Progenitor cell of endocrine pancreas (in vitro differentiated cells): ENCODE data around the gene GLMN. TPM values are rescaled to one million over a fixed set of nuclear protein-coding genes. Genes with fewer than 3 reads are reported as not detected.

Experiments used
- DNase-seq: peaks from one replicate; pipeline ENCODE4 v3.0.0; 2021; ENCODE audit warnings: low spot score; ENCODE audit not compliant: unreplicated experiment
- H3K27ac Mint-ChIP-seq: 2 replicates; pipeline ENCODE4 v1.8.0; 2021; ENCODE audit warnings: mild to moderate bottlenecking, moderate library complexity, mixed read lengths
- H3K27me3 Mint-ChIP-seq: 2 replicates; pipeline ENCODE4 v1.8.0; 2021; ENCODE audit warnings: mixed read lengths
- H3K36me3 Mint-ChIP-seq: 2 replicates; pipeline ENCODE4 v1.8.0; 2022; ENCODE audit warnings: mixed read lengths; ENCODE audit not compliant: insufficient read depth
- H3K4me1 Mint-ChIP-seq: 2 replicates; pipeline ENCODE4 v1.8.0; 2021; ENCODE audit warnings: low read depth, mixed read lengths
- H3K4me3 Mint-ChIP-seq: 2 replicates; pipeline ENCODE4 v1.8.0; 2021; ENCODE audit warnings: low read depth, mild to moderate bottlenecking, moderate library complexity, mixed read lengths
- H3K9me3 Mint-ChIP-seq: 2 replicates; pipeline ENCODE4 v1.8.0; 2021; ENCODE audit warnings: low read depth, mixed read lengths
- total RNA-seq: library from RNA; stranded (reverse); gene quantifications from 2 replicates; pipeline ENCODE4 v1.2.1, GENCODE V29; 2021
- TF ChIP-seq, protein P1 (sequence below): fragments of 200-600 bp; sonication (generic); IDR thresholded peaks from one replicate; pipeline ENCODE4 v1.5.0; 2021; ENCODE audit warnings: antibody characterized with exemption, mild to moderate bottlenecking; ENCODE audit not compliant: unreplicated experiment

GLMN gene
- total RNA-seq, 1 donor from 2014 or later: 18.2 TPM

DNA sequence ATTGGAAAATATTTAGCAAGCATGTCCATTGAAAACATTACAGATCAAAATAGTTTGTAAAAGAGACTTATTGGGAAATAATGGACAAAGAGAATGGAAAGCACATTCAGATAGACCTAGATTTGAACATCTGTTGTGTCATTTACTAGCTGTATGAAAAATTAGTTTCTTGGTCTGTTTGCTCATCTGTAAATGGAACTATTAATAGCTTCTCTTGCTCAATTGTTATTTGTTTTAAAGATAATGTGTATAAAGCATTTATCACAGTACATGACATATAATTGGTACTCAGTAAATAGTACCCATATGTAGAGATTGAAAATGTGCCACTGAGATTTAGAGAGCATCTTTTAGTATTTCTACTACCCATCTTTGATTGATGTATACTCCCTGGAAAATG is 26.0 kb upstream of the GLMN start:
- Mint-ChIP-seq H3K27ac (no peak overlapping the region), H3K27me3 (no peaks in the 10 kb centered on the region), H3K36me3 (peaks cover 66% of the 10 kb centered on the region), H3K9me3 (peaks cover 33% of the 10 kb centered on the region), H3K4me3 (no peak overlapping the region), H3K4me1 (no peaks in the 10 kb centered on the region)
- no peak for DNase-seq
- TF ChIP-seq, protein P1, sequence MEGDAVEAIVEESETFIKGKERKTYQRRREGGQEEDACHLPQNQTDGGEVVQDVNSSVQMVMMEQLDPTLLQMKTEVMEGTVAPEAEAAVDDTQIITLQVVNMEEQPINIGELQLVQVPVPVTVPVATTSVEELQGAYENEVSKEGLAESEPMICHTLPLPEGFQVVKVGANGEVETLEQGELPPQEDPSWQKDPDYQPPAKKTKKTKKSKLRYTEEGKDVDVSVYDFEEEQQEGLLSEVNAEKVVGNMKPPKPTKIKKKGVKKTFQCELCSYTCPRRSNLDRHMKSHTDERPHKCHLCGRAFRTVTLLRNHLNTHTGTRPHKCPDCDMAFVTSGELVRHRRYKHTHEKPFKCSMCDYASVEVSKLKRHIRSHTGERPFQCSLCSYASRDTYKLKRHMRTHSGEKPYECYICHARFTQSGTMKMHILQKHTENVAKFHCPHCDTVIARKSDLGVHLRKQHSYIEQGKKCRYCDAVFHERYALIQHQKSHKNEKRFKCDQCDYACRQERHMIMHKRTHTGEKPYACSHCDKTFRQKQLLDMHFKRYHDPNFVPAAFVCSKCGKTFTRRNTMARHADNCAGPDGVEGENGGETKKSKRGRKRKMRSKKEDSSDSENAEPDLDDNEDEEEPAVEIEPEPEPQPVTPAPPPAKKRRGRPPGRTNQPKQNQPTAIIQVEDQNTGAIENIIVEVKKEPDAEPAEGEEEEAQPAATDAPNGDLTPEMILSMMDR: no peak

DNA sequence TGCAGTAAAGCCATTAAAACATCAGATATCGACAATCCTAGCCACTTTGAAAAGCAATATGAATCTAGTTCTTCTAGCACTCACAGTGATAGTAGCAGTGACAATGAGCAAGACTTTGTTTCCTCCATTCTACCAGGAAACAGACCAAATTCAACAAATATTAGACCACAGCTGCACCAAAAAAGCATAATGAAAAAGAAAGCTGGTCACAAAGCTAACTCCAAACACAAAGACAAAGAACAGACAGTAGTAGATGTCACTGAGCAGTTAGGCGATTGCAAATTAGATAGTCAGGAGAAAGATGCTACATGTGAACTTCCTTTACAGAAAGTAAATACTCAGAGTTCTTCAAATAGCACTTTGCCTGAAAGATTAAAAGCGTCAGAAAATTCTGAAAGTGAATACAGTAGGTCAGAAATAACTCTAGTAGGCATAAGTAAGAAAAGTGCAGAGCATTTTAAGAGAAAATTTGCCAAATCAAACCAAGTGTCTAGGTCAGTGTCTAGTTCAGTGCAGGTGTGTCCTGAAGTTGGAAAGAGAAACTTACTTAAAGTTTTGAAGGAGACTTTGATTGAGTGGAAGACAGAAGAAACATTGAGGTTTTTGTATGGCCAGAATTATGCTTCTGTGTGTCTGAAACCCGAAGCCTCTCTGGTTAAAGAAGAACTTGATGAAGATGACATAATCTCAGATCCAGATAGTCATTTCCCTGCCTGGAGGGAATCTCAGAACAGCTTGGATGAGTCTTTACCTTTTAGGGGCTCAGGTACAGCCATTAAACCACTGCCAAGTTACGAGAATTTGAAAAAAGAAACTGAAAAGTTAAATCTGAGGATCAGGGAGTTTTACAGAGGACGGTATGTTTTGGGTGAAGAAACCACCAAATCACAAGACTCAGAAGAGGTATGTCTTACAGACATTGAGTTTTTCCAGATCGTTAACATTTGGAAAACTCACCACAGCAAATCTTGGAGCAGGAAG is 25.0 kb upstream of the GLMN start:
- no peaks in the 10 kb centered on the region for H3K27me3 Mint-ChIP-seq
- H3K9me3 Mint-ChIP-seq: peaks cover 30% of the 10 kb centered on the region
- H3K4me3 Mint-ChIP-seq: no peak overlapping the region
- H3K36me3 Mint-ChIP-seq: peaks cover 59% of the 10 kb centered on the region
- TF ChIP-seq, protein P1: no peak
- no peak overlapping the region for H3K27ac Mint-ChIP-seq
- no peak for DNase-seq
- H3K4me1 Mint-ChIP-seq: no peaks in the 10 kb centered on the region

DNA sequence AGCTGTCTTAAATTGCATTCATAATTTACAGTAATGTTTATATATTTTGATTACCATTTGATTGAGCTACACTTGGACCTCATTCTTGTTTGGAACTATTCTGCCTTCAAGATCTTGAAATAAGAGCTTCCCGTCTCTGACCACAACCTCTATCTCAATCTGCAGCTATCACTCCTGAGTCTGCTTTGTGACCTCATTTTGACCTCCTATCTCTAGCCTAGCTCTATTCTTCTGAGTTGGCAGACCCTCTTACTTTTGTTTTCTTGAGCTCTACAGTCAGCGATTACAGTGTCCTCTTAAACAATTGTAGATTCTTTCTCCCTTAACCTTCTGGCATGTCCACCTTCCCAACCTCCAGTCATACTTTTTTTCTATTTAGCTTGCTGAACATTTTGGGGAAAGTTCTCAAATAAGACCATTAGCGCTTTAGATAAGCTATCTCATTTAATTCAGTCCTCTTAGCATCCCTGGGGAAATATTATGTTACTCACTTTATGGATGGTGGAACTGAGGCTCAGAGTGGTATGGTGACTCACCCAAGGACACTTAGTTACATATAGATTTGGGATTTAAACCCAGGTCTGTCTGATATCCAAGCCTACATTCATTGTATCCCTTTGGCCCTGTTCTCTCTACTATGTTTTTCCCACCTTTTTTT is 19.2 kb upstream of the GLMN start:
- TF ChIP-seq, protein P1: no peak
- Mint-ChIP-seq H3K27ac (no peak overlapping the region), H3K36me3 (peaks cover 20% of the 10 kb centered on the region), H3K4me3 (no peak overlapping the region), H3K27me3 (no peaks in the 10 kb centered on the region), H3K4me1 (peaks cover 5% of the 10 kb centered on the region), H3K9me3 (no peaks in the 10 kb centered on the region)
- no peak for DNase-seq

DNA sequence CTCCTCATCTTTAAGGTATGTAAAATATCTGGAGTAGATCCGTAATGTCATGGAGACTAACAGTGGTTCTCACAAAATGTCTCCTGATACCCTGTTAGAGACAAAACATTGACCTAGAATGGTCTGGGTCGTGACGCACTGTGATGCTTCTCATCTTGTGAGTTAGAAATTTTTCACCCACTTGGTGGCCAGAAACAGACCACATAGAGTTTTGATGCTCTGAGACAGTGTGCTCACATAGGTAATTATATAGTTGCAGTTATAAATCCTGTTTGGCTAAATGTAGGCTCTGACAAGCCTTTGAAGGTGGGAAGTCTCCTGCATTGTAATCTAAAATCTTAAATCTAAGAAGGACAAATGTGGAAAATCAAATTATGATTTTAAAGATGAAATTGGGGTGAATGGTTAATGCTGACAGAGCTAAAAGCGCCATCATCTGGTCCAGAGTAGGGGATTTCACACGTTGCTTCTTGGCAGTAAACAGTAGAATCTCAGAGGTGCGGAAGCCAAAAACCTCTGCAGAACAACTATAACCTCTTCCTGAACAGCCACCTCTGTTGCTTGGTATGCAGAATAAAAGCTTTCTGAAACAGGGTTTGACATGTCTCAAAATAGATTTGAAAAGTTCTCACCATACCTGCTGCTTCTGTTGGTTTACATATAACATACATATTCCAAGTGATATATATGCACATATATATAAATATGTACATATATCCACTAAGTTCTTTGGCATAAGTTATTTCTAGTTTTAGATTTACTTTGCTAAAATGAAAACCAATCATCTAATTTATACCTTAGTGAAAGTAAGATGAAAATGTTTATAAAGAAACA is 17.2 kb upstream of the GLMN start:
- H3K27me3 Mint-ChIP-seq: no peaks in the 10 kb centered on the region
- no peak for DNase-seq
- no peaks in the 10 kb centered on the region for H3K9me3 Mint-ChIP-seq
- H3K27ac Mint-ChIP-seq: no peak overlapping the region
- peaks cover 5% of the 10 kb centered on the region for H3K4me1 Mint-ChIP-seq
- no peak overlapping the region for H3K4me3 Mint-ChIP-seq
- H3K36me3 Mint-ChIP-seq: peaks cover 26% of the 10 kb centered on the region
- TF ChIP-seq, protein P1: no peak

DNA sequence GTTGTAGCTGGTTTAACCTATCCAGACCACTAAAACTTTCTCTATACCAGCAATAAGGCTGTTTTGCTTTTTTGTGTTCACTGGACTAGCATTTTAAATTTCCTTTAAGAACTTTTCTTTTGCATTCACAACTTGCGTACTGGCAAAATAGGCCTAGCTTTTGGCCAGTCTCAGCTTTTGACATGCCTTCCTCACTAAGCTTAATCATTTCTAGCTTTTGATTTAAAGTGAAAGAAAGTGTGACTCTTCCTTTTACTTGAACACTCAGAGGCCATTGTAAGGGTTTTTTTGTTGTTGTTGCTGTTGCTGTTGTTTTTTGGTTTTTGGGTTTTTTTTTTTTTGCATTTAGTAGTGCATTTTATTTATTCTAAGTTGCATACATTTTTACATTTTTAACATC is 15.2 kb upstream of the GLMN start:
- Mint-ChIP-seq H3K9me3 (no peaks in the 10 kb centered on the region), H3K4me1 (peaks cover 5% of the 10 kb centered on the region), H3K36me3 (peaks cover 25% of the 10 kb centered on the region), H3K27me3 (no peaks in the 10 kb centered on the region), H3K27ac (no peak overlapping the region), H3K4me3 (no peak overlapping the region)
- TF ChIP-seq, protein P1: no peak
- no peak for DNase-seq
